BJ (cell line): ENCODE data around the gene NANS. TPM values are rescaled to one million over a fixed set of nuclear protein-coding genes. Genes with fewer than 3 reads are reported as not detected.

Experiments used
- CTCF ChIA-PET: fragments of 350-600 bp; formaldehyde crosslinking; extraction: SDS; loops from one replicate; lab custom pipeline; 2021; ENCODE audit warnings: antibody characterized with exemption, inconsistent platforms; lab: Yijun Ruan, JAX
- POLR2A ChIA-PET: fragments of 300-600 bp; sonication (Branson Sonifier 250); formaldehyde crosslinking; extraction: SDS; loops from one replicate; lab custom pipeline; 2021; ENCODE audit warnings: antibody characterized with exemption; lab: Charles Lee
- DNase-seq: peaks from one replicate; pipeline ENCODE4 v3.0.0-alpha.2; 2011; ENCODE audit warnings: low read depth
- H3K27me3 ChIP-seq: 2 replicates; pipeline ENCODE4 v1.6.0; 2011; ENCODE audit warnings: low read length; ENCODE audit not compliant: control insufficient read depth, insufficient read depth
- H3K36me3 ChIP-seq: 2 replicates; pipeline ENCODE4 v1.5.1; 2011; ENCODE audit warnings: low read length; ENCODE audit not compliant: control insufficient read depth, insufficient read depth
- H3K4me3 ChIP-seq: 2 replicates; pipeline ENCODE4 v1.5.1; 2011; ENCODE audit warnings: low read depth, mild to moderate bottlenecking, control low read depth, low read length
- CTCF ChIP-seq: IDR thresholded peaks from 2 replicates; pipeline ENCODE4 v1.5.1; 2011; ENCODE audit warnings: low read depth, mild to moderate bottlenecking, control low read depth, inconsistent platforms, low read length, moderate library complexity; ENCODE audit not compliant: insufficient read depth
- polyA plus RNA-seq: library from polyadenylated mRNA; depleted of rRNA; stranded (reverse); fragments of >200 nt; gene quantifications from 2 replicates; pipeline ENCODE4 v1.2.3, GENCODE V29; 2011

Gene NANS
- polyA plus RNA-seq, 1 experiment, result 142 TPM

GRCh38 chr9:98067184-98067583, 10.7 kb downstream of the NANS start:
- ChIA-PET CTCF (interaction anchor here (1.3 kb wide), 1 partner anchor 138 kb away, joined by 5 read pairs; no protein-coding TSS in a partner anchor), POLR2A (no interaction called here)
- DNase-seq, result no peak
- TF ChIP-seq CTCF, result no peak
- Histone ChIP-seq H3K27me3 (no peaks in the 10 kb centered on the region), H3K36me3 (peaks cover 10% of the 10 kb centered on the region), H3K4me3 (no peak overlapping the region)

- no peak for DNase-seq
- TF ChIP-seq CTCF, result no peak
- Histone ChIP-seq H3K36me3 (peaks cover 6% of the 10 kb centered on the region), H3K4me3 (no peak overlapping the region), H3K27me3 (no peaks in the 10 kb centered on the region)
- POLR2A ChIA-PET, result no interaction called here
- CTCF ChIA-PET, result interaction anchor here (1.7 kb wide), 1 partner anchor 11 kb away, joined by 8 read pairs; no protein-coding TSS in a partner anchor
These were observed 13.0 kb downstream of the NANS start for GRCh38 chr9:98069551-98069950.

- Histone ChIP-seq H3K36me3 (peaks cover 4% of the 10 kb centered on the region), H3K4me3 (no peak overlapping the region), H3K27me3 (no peaks in the 10 kb centered on the region)
- no peak for TF ChIP-seq CTCF
- ChIA-PET POLR2A (no interaction called here), CTCF (interaction anchor here (0.7 to 2.3 kb wide), 3 partner anchors 13 to 591 kb away, joined by 3 to 9 read pairs (median 5); no protein-coding TSS in a partner anchor)
- no peak for DNase-seq
These were observed 14.2 kb downstream of the NANS start for GRCh38 chr9:98070704-98071103.

GRCh38 chr9:98071737-98072136, 15.2 kb downstream of the NANS start:
- CTCF ChIA-PET, result interaction anchor here (1.1 to 2.3 kb wide), 2 partner anchors 14 to 192 kb away, joined by 5 to 9 read pairs; no protein-coding TSS in a partner anchor
- H3K27me3 ChIP-seq, result no peaks in the 10 kb centered on the region
- H3K36me3 ChIP-seq, result peaks cover 2% of the 10 kb centered on the region; the same call in 1 of the 2 replicates
- H3K4me3 ChIP-seq, result no peak overlapping the region
- POLR2A ChIA-PET, result interaction anchor here (0.5 kb wide), 1 partner anchor 194 kb away, joined by 3 read pairs; no protein-coding TSS in a partner anchor
- no peak for DNase-seq
- TF ChIP-seq CTCF, result no peak

- Histone ChIP-seq H3K4me3 (no peak overlapping the region), H3K27me3 (no peaks in the 10 kb centered on the region), H3K36me3 (peaks cover 8% of the 10 kb centered on the region)
- ChIA-PET POLR2A (interaction anchor here (0.6 kb wide), 1 partner anchor 122 kb away, joined by 3 read pairs; no protein-coding TSS in a partner anchor), CTCF (interaction anchor here (0.7 to 3.4 kb wide), 26 partner anchors 13 to 703 kb away, joined by 3 to 17 read pairs (median 4); partner anchors contain the start of gene NANS)
- TF ChIP-seq CTCF, result peak; percentile 93
- no peak for DNase-seq
These were observed 17.8 kb downstream of the NANS start for GRCh38 chr9:98074115-98074990.
